ENCODE measurements around the gene SRMS. TPM values are rescaled to one million over a fixed set of nuclear protein-coding genes. Genes with fewer than 3 reads are reported as not detected.

SRMS gene
- total and polyA plus RNA-seq, 2 of the 13 experiments (the other 11 are each of a cell fraction or from before 2014, with no cell fraction given) = not detected

GRCh38 chr20:63529861-63530787, 17.4 kb downstream of the SRMS start:
- peaks cover 32 to 66% of the 10 kb centered on the region in 2 experiments for H3K27me3 ChIP-seq (ENCODE audit: control insufficient read depth in 1 of 2, insufficient read depth in 2 of 2, low read length in 2 of 2)
- in situ Hi-C loops (cut with HindIII; ENCODE audit: extremely low pct_ligation_motif_present, low pct_unique_long_range_greater_than_20kb) = no loop called here
- H3K4me1 ChIP-seq (ENCODE audit: insufficient read depth, low read length) = peaks cover 18% of the 10 kb centered on the region
- no peak overlapping the region for H3K4me2 ChIP-seq (ENCODE audit: low read depth, low read length)
- BruUV-seq (replicated peaks) = no TSS peak
- H3K27ac ChIP-seq (ENCODE audit: extremely low read length, insufficient read depth, low read length) = no peak overlapping the region
- DNase-seq (ENCODE audit: low spot score) (no peak), ATAC-seq (peak; percentile 35), FAIRE-seq (no peak)
- ChIA-PET CTCF (ENCODE audit: low intra/inter-chr PET ratio, low total read pairs) (no interaction called here), POLR2A (no interaction called here)
- 47% methylated on average over 31 of the region's 39 CpGs for WGBS (ENCODE audit: low lambda C conversion rate)
- no peak overlapping the region for H2AFZ ChIP-seq (ENCODE audit: low read length)
- no peak overlapping the region for H3K4me3 ChIP-seq (replicated peaks in 1 of 3; ENCODE audit: insufficient read depth in 1 of 3, low read depth in 2 of 3, low read length in 3 of 3)
- intact Hi-C loops (cut with micrococcal nuclease; ENCODE audit: unreplicated experiment) = loop anchor here (10.0 kb wide), 1 partner anchor 125 kb away; the partner anchor contains the start of genes RTEL1 and STMN3
- H4K20me1 ChIP-seq (ENCODE audit: insufficient read depth, low read length) = peaks cover 4% of the 10 kb centered on the region; the same call in 1 of the 2 replicates
- H3K36me3 ChIP-seq (replicated peaks in 1 of 2; ENCODE audit: control insufficient read depth in 1 of 2, insufficient read depth in 2 of 2, low read length in 2 of 2) = no peaks in the 10 kb centered on the region
- no peak overlapping the region for H3K9ac ChIP-seq (ENCODE audit: insufficient read depth, low read depth, low read length)
- H3K79me2 ChIP-seq (ENCODE audit: insufficient read depth, low read length) = no peaks in the 10 kb centered on the region
- H3K9me3 ChIP-seq (ENCODE audit: low read length) = no peaks in the 10 kb centered on the region
- TF ChIP-seq ZNF180 (CRISPR knock-in tag; IDR thresholded peaks at IDR 0.05; ENCODE audit: borderline replicate concordance, low read depth) (no peak), CREM (IDR thresholded peaks at IDR 0.05) (no peak), CREM (CRISPR knock-in tag; IDR thresholded peaks at IDR 0.05) (0 out of 2 replicates have a peak, but pooled peaks have one; percentile 19), ZNF317 (CRISPR knock-in tag; IDR thresholded peaks at IDR 0.05) (no peak), ZNF382 (CRISPR knock-in tag; IDR thresholded peaks at IDR 0.05; ENCODE audit: borderline replicate concordance) (no peak), PHF5A (CRISPR knock-in tag; IDR thresholded peaks at IDR 0.05; ENCODE audit: low read depth, unreplicated experiment) (no peak), ELK4 (CRISPR knock-in tag; IDR thresholded peaks at IDR 0.05; ENCODE audit: borderline replicate concordance) (no peak), MTF1 (CRISPR knock-in tag; IDR thresholded peaks at IDR 0.05) (no peak)
